ENCODE data around the gene SLC7A9.

The SLC7A9 gene

GRCh38 chr19:32869369-32869965, at the start of gene SLC7A9:
Gene SLC7A9 (minus strand): TSS chr19:32869767. CDS start chr19:32868534, 1,233 bp downstream.
- no peak for DNase-seq (ENCODE audit: low read depth in 2 of 2)

GRCh38 chr19:32919365-32919764, 49.8 kb upstream of the SLC7A9 start:
- no peak for DNase-seq (ENCODE audit: low read depth in 2 of 2)

- DNase-seq (ENCODE audit: low read depth in 2 of 2), result no peak
These were observed 48.0 kb upstream of the SLC7A9 start for GRCh38 chr19:32917616-32917996.

- DNase-seq (ENCODE audit: low read depth in 2 of 2), result no peak
These were observed 47.5 kb upstream of the SLC7A9 start for GRCh38 chr19:32916969-32917615.

- DNase-seq (ENCODE audit: low read depth in 2 of 2), result no peak
These were observed 45.5 kb upstream of the SLC7A9 start for GRCh38 chr19:32914879-32915660.

GRCh38 chr19:32911467-32911866, 41.9 kb upstream of the SLC7A9 start:
- DNase-seq (ENCODE audit: low read depth in 2 of 2), result no peak

- no peak for DNase-seq (ENCODE audit: low read depth in 2 of 2)
These were observed 41.3 kb upstream of the SLC7A9 start for GRCh38 chr19:32910874-32911273.

GRCh38 chr19:32910094-32910493, 40.5 kb upstream of the SLC7A9 start:
- DNase-seq (ENCODE audit: low read depth in 2 of 2), result no peak

GRCh38 chr19:32909257-32909656, 39.7 kb upstream of the SLC7A9 start:
- no peak for DNase-seq (ENCODE audit: low read depth in 2 of 2)

- no peak for DNase-seq (ENCODE audit: low read depth in 2 of 2)
These were observed 39.1 kb upstream of the SLC7A9 start for GRCh38 chr19:32908641-32909190.

- no peak for DNase-seq (ENCODE audit: low read depth in 2 of 2)
These were observed 32.9 kb upstream of the SLC7A9 start for GRCh38 chr19:32902448-32902847.

GRCh38 chr19:32901504-32902161, 32.1 kb upstream of the SLC7A9 start:
- DNase-seq (ENCODE audit: low read depth in 2 of 2), result no peak

- no peak for DNase-seq (ENCODE audit: low read depth in 2 of 2)
These were observed 27.1 kb upstream of the SLC7A9 start for GRCh38 chr19:32896516-32897214.

- DNase-seq (ENCODE audit: low read depth in 2 of 2), result no peak
These were observed 25.8 kb upstream of the SLC7A9 start for GRCh38 chr19:32895384-32895783.

GRCh38 chr19:32891609-32892008, 22.0 kb upstream of the SLC7A9 start:
- DNase-seq (ENCODE audit: low read depth in 2 of 2), result no peak

GRCh38 chr19:32890841-32891240, 21.3 kb upstream of the SLC7A9 start:
- no peak for DNase-seq (ENCODE audit: low read depth in 2 of 2)

- no peak for DNase-seq (ENCODE audit: low read depth in 2 of 2)
These were observed 20.8 kb upstream of the SLC7A9 start for GRCh38 chr19:32890326-32890725.

GRCh38 chr19:32889137-32889934, 19.8 kb upstream of the SLC7A9 start:
- no peak for DNase-seq (ENCODE audit: low read depth in 2 of 2)

GRCh38 chr19:32887572-32888215, 18.1 kb upstream of the SLC7A9 start:
- DNase-seq (ENCODE audit: low read depth in 2 of 2), result no peak

GRCh38 chr19:32886241-32886640, 16.7 kb upstream of the SLC7A9 start:
- no peak for DNase-seq (ENCODE audit: low read depth in 2 of 2)

Data from activated CD8-positive, alpha-beta memory T cell treated with anti-CD3 and anti-CD28 coated beads for 4 hours (primary cell).